HG03520 (cell line): ENCODE results near the gene SVOP.

ENCODE experiments used
- ATAC-seq: cut with Tn5 transposase; IDR thresholded peaks from one replicate; pipeline ENCODE4 v1.9.1; 2021; ENCODE audit warnings: mild to moderate bottlenecking, moderate library complexity; ENCODE audit not compliant: unreplicated experiment

Gene SVOP

GRCh38 chr12:108980831-108981618 is 39.8 kb downstream of the SVOP start:
- ATAC-seq, result no peak

- ATAC-seq, result no peak
Observed at GRCh38 chr12:108977360-108977759, 43.5 kb downstream of the SVOP start.

GRCh38 chr12:108975024-108975593 is 45.8 kb downstream of the SVOP start:
- ATAC-seq, result no peak

GRCh38 chr12:108973629-108974152 is 47.2 kb downstream of the SVOP start:
- no peak for ATAC-seq

- ATAC-seq, result no peak
Observed at GRCh38 chr12:108972358-108972757, 48.5 kb downstream of the SVOP start.

- no peak for ATAC-seq
Observed at GRCh38 chr12:108969622-108970021, 51.2 kb downstream of the SVOP start.

- no peak for ATAC-seq
Observed at GRCh38 chr12:108967869-108968540, 52.9 kb downstream of the SVOP start.

GRCh38 chr12:108966378-108967151 is 54.3 kb downstream of the SVOP start:
- no peak for ATAC-seq

GRCh38 chr12:108965886-108966285 is 55.0 kb downstream of the SVOP start:
- no peak for ATAC-seq

- ATAC-seq, result no peak
Observed at GRCh38 chr12:108964371-108965352, 56.2 kb downstream of the SVOP start.

GRCh38 chr12:108962256-108962655 is 58.6 kb downstream of the SVOP start:
- no peak for ATAC-seq

- ATAC-seq, result no peak
Observed at GRCh38 chr12:108959748-108960655, 60.9 kb downstream of the SVOP start.

GRCh38 chr12:108955225-108955835 is 65.5 kb downstream of the SVOP start:
- ATAC-seq, result no peak

GRCh38 chr12:108950991-108951739 is 69.7 kb downstream of the SVOP start:
- ATAC-seq, result no peak

GRCh38 chr12:108949976-108950375 is 70.9 kb downstream of the SVOP start:
- no peak for ATAC-seq

GRCh38 chr12:108948367-108948766 is 72.5 kb downstream of the SVOP start:
- ATAC-seq, result no peak

GRCh38 chr12:108947097-108947496 is 73.8 kb downstream of the SVOP start:
- ATAC-seq, result no peak

- no peak for ATAC-seq
Observed at GRCh38 chr12:108940138-108940537, 80.7 kb downstream of the SVOP start.
